AG04450 (cell line): ENCODE measurements around the gene ALOX12B. TPM values are rescaled to one million over a fixed set of nuclear protein-coding genes. Genes with fewer than 3 reads are reported as not detected.

Experiments
- CTCF ChIA-PET: fragments of 300-600, 350-600 bp; formaldehyde crosslinking; extraction: SDS; loops from one replicate; lab custom pipeline; 2022; ENCODE audit warnings: antibody characterized with exemption, inconsistent platforms; lab: Charles Lee
- POLR2A ChIA-PET: fragments of 350-600 bp; formaldehyde crosslinking; extraction: SDS; loops from one replicate; lab custom pipeline; 2021; ENCODE audit warnings: antibody characterized with exemption, inconsistent platforms; lab: Yijun Ruan, JAX
- DNase-seq: peaks from one replicate; pipeline ENCODE4 v3.0.0-alpha.2; 2011; ENCODE audit warnings: low read depth, low spot score
- H3K27ac ChIP-seq: one replicate; pipeline ENCODE4 v1.5.1; 2012; ENCODE audit warnings: low read depth, low read length, control low read depth
- H3K27me3 ChIP-seq: one replicate; pipeline ENCODE4 v1.6.0; 2012; ENCODE audit warnings: low read length; ENCODE audit not compliant: control insufficient read depth, insufficient read depth
- H3K4me3 ChIP-seq: 2 replicates; pipeline ENCODE4 v1.5.1; 2011; ENCODE audit warnings: mild to moderate bottlenecking, low read depth, low read length, control low read depth
- H3K9me3 ChIP-seq: 2 replicates; pipeline ENCODE4 v1.5.1; 2012; ENCODE audit warnings: low read length; ENCODE audit not compliant: control insufficient read depth, insufficient read depth
- CTCF ChIP-seq: IDR thresholded peaks from 2 replicates; pipeline ENCODE4 v1.5.1; 2011; ENCODE audit warnings: low read depth, low read length, control low read depth, inconsistent platforms
- polyA plus RNA-seq: library from polyadenylated mRNA; depleted of rRNA; stranded (reverse); fragments of >200 nt; gene quantifications from 2 replicates; pipeline ENCODE4 v1.2.3, GENCODE V29; 2011

The ALOX12B gene
- polyA plus RNA-seq, 1 experiment = not detected

GRCh38 chr17:8038954-8039610 lies 48.4 kb downstream of the ALOX12B start, which contains the start of gene ALOX15B:
Gene ALOX15B (plus strand): TSS chr17:8039059. CDS start chr17:8039156, 97 bp downstream.
- POLR2A ChIA-PET = no interaction called here
- Histone ChIP-seq H3K9me3 (no peaks in the 10 kb centered on the region; the same call in 1 of the 2 replicates), H3K27me3 (peaks cover 30% of the 10 kb centered on the region), H3K27ac (no peak within 1 kb of the TSS), H3K4me3 (no peak within 1 kb of the TSS)
- DNase-seq = no peak
- CTCF ChIA-PET = interaction anchor here (0.9 kb wide), 1 partner anchor 141 kb away, joined by 3 read pairs; no protein-coding TSS in a partner anchor
- TF ChIP-seq CTCF = no peak

GRCh38 chr17:8032442-8032841 lies 55.1 kb downstream of the ALOX12B start:
- ChIA-PET CTCF (interaction anchor here (0.6 to 1.9 kb wide), 2 partner anchors 9 to 198 kb away, joined by 3 to 12 read pairs; no protein-coding TSS in a partner anchor), POLR2A (no interaction called here)

GRCh38 chr17:8031950-8032349 lies 55.6 kb downstream of the ALOX12B start:
- Histone ChIP-seq H3K27ac (no peak overlapping the region), H3K9me3 (no peaks in the 10 kb centered on the region), H3K4me3 (no peak overlapping the region), H3K27me3 (peaks cover 23% of the 10 kb centered on the region)
- CTCF ChIA-PET = interaction anchor here (0.6 to 1.9 kb wide), 3 partner anchors 10 to 198 kb away, joined by 3 to 12 read pairs (median 6); no protein-coding TSS in a partner anchor
- POLR2A ChIA-PET = no interaction called here
- TF ChIP-seq CTCF = no peak
- no peak for DNase-seq

More at GRCh38 chr17:8032442-8032841, 55.1 kb downstream of the ALOX12B start:
- Histone ChIP-seq H3K27me3 (peaks cover 20% of the 10 kb centered on the region), H3K9me3 (no peaks in the 10 kb centered on the region), H3K27ac (no peak overlapping the region), H3K4me3 (no peak overlapping the region)
- no peak for DNase-seq
- TF ChIP-seq CTCF = no peak

- H3K9me3 ChIP-seq = no peaks in the 10 kb centered on the region
- CTCF ChIA-PET = interaction anchor here (1.9 kb wide), 1 partner anchor 10 kb away, joined by 12 read pairs; no protein-coding TSS in a partner anchor
- no peak overlapping the region for H3K4me3 ChIP-seq
- no peak for TF ChIP-seq CTCF
- H3K27ac ChIP-seq = no peak overlapping the region
- no peak for DNase-seq
- POLR2A ChIA-PET = no interaction called here
- peaks cover 25% of the 10 kb centered on the region for H3K27me3 ChIP-seq
Measured at GRCh38 chr17:8031261-8031661, 56.3 kb downstream of the ALOX12B start.

GRCh38 chr17:8029121-8029520 lies 58.4 kb downstream of the ALOX12B start:
- Histone ChIP-seq H3K27me3 (peaks cover 27% of the 10 kb centered on the region), H3K4me3 (no peak overlapping the region), H3K27ac (no peak overlapping the region), H3K9me3 (no peaks in the 10 kb centered on the region)
- ChIA-PET CTCF (interaction anchor here (1.3 kb wide), 1 partner anchor 44 kb away, joined by 3 read pairs; no protein-coding TSS in a partner anchor), POLR2A (no interaction called here)
- TF ChIP-seq CTCF = no peak
- DNase-seq = no peak
